HCT116 (cell line): Measurements from ENCODE around the gene ORMDL3. TPM values are rescaled to one million over a fixed set of nuclear protein-coding genes. Genes with fewer than 3 reads are reported as not detected.

Experiments used
- ATAC-seq: fragments of 200-7000 bp; cut with Tn5 transposase; 2 replicates; pipeline ENCODE4 v1.9.1; 2020; ENCODE audit warnings: mild to moderate bottlenecking, moderate library complexity
- BruUV-seq: library from RNA; stranded (reverse); fragments of 400-500 nt; replicated peaks from 2 replicates; lab custom pipeline; 2021; lab: Mats Ljungman, UMichigan
- CTCF ChIA-PET: fragments of 300-600 bp; sonication (Branson Sonifier 250); formaldehyde crosslinking; loops from one replicate; lab custom pipeline; 2021; ENCODE audit warnings: antibody characterized with exemption; lab: Charles Lee
- POLR2A ChIA-PET: fragments of 300-600, 350-600 bp; sonication (Branson Sonifier 250); formaldehyde crosslinking; loops from one replicate; lab custom pipeline; 2021; ENCODE audit warnings: antibody characterized with exemption; lab: Charles Lee
- RAD21 ChIA-PET, 2 experiments: fragments of 300-600 bp; sonication (Branson Sonifier 250); formaldehyde crosslinking; loops; one replicate each; lab custom pipeline; 2023; ENCODE audit warnings: low total read pairs in 2 of 2; ENCODE audit not compliant: uncharacterized antibody in 2 of 2, unreplicated experiment in 2 of 2, low non-redundant PET in 1 of 2; lab: Charles Lee
- DNase-seq: peaks from one replicate; pipeline ENCODE4 v3.0.0-alpha.2; 2010; ENCODE audit warnings: low read depth, low spot score
- H2AFZ ChIP-seq: fragments of 200-600 bp; shearing (Covaris generic), sonication (generic); 2 replicates; pipeline ENCODE4 v1.6.1; 2017; ENCODE audit warnings: low read depth, mixed run types, mixed read lengths, antibody characterized with exemption, low read length; ENCODE audit not compliant: poor library complexity, severe bottlenecking
- H3K27ac ChIP-seq: 2 replicates; pipeline ENCODE4 v1.5.1; 2012; ENCODE audit warnings: low read depth, low read length
- H3K27me3 ChIP-seq: fragments of 200-600 bp; sonication (generic); 2 replicates; pipeline ENCODE4 v1.6.1; 2016; ENCODE audit warnings: mixed run types, low read length, mixed read lengths; ENCODE audit not compliant: insufficient read depth
- H3K36me3 ChIP-seq, 2 experiments: fragments of 200-500 bp in 1 of 2; fragments of 200-600 bp in 1 of 2; sonication (Bioruptor generic) in 1 of 2; sonication (generic) in 1 of 2; 2 replicates each; pipeline versions ENCODE4 v1.5.1 to v1.6.1; 2014 to 2016; ENCODE audit warnings: low read length in 2 of 2, inconsistent platforms in 1 of 2, mixed read lengths in 1 of 2, mixed run types in 1 of 2; ENCODE audit not compliant: insufficient read depth in 2 of 2, control insufficient read depth in 1 of 2
- H3K4me1 ChIP-seq, 2 experiments: fragments of 200-600 bp in 1 of 2; sonication (generic) in 1 of 2; 2 replicates each; pipeline versions ENCODE4 v1.5.1 to v1.6.1; 2012 to 2017; ENCODE audit warnings: low read length in 2 of 2, inconsistent platforms in 1 of 2, mild to moderate bottlenecking in 1 of 2, mixed read lengths in 1 of 2, mixed run types in 1 of 2, moderate library complexity in 1 of 2; ENCODE audit not compliant: insufficient read depth in 2 of 2, control insufficient read depth in 1 of 2
- H3K4me2 ChIP-seq: fragments of 200-600 bp; sonication (generic); 2 replicates; pipeline ENCODE4 v1.6.1; 2017; ENCODE audit warnings: mixed run types, low read length, mixed read lengths
- H3K4me3 ChIP-seq, 2 experiments: fragments of 200-600 bp in 1 of 2; sonication (generic) in 1 of 2; replicated peaks in 1 of 2; 2 replicates each; pipeline ENCODE4 v1.5.1; 2011 to 2016; ENCODE audit warnings: low read length in 2 of 2, control low read depth in 1 of 2, low read depth in 1 of 2, mild to moderate bottlenecking in 1 of 2, mixed read lengths in 1 of 2, mixed run types in 1 of 2
- H3K79me2 ChIP-seq: fragments of 200-600 bp; sonication (generic); 2 replicates; pipeline ENCODE4 v1.6.1; 2017; ENCODE audit warnings: mild to moderate bottlenecking, mixed run types, low read length, moderate library complexity, mixed read lengths; ENCODE audit not compliant: insufficient read depth
- H3K9ac ChIP-seq: fragments of 200-600 bp; sonication (generic); 2 replicates; pipeline ENCODE4 v1.6.1; 2016; ENCODE audit warnings: low read length, mixed read lengths
- H3K9me2 ChIP-seq: fragments of 200-600 bp; sonication (generic), shearing (Covaris generic); 2 replicates; pipeline ENCODE4 v1.6.1; 2017; ENCODE audit warnings: mixed run types, mild to moderate bottlenecking, moderate library complexity; ENCODE audit not compliant: insufficient read depth
- H3K9me3 ChIP-seq, 2 experiments: fragments of 200-500 bp in 1 of 2; fragments of 200-600 bp in 1 of 2; sonication (Bioruptor generic) in 1 of 2; sonication (generic) in 1 of 2; 2 replicates each; pipeline ENCODE4 v1.6.1; 2014 to 2017; ENCODE audit warnings: low read length in 2 of 2, mixed read lengths in 2 of 2, inconsistent platforms in 1 of 2, low read depth in 1 of 2, mild to moderate bottlenecking in 1 of 2, mixed run types in 1 of 2, moderate library complexity in 1 of 2; ENCODE audit not compliant: control insufficient read depth in 1 of 2, insufficient read depth in 1 of 2
- H4K20me1 ChIP-seq: fragments of 200-600 bp; sonication (generic), shearing (Covaris generic); 2 replicates; pipeline ENCODE4 v1.6.1; 2017; ENCODE audit warnings: mixed run types, mild to moderate bottlenecking, moderate library complexity; ENCODE audit not compliant: insufficient read depth
- CBX3 ChIP-seq: IDR thresholded peaks from 2 replicates; pipeline ENCODE4 v1.6.1; 2012; ENCODE audit warnings: low read depth
- CEBPB ChIP-seq: IDR thresholded peaks from 2 replicates; pipeline ENCODE4 v1.6.1; 2012; ENCODE audit warnings: low read depth
- CTCF ChIP-seq, 3 experiments: fragments of 200-600 bp in 1 of 3; sonication (generic) in 1 of 3; IDR thresholded peaks in 2 of 3; conservative IDR thresholded peaks in 1 of 3; 2 replicates each; pipeline ENCODE4 v1.5.1; 2012 to 2017; ENCODE audit warnings: low read depth in 2 of 3, low read length in 2 of 3, antibody characterized with exemption in 1 of 3, borderline replicate concordance in 1 of 3, control low read depth in 1 of 3, mild to moderate bottlenecking in 1 of 3, mixed read lengths in 1 of 3, mixed run types in 1 of 3, moderate library complexity in 1 of 3; ENCODE audit not compliant: insufficient read depth in 1 of 3
- EGR1 ChIP-seq: IDR thresholded peaks from 2 replicates; pipeline ENCODE4 v1.6.1; 2012; ENCODE audit warnings: low read depth
- ELF1 ChIP-seq: IDR thresholded peaks from 2 replicates; pipeline ENCODE4 v1.6.1; 2012; ENCODE audit warnings: low read depth, borderline replicate concordance
- EZH2 ChIP-seq: fragments of 200-600 bp; sonication (generic); IDR thresholded peaks from 2 replicates; pipeline ENCODE4 v1.6.1; 2017; ENCODE audit warnings: antibody characterized with exemption, mixed run types
- EZH2phosphoT487 ChIP-seq: fragments of 200-600 bp; IDR thresholded peaks from 2 replicates; pipeline ENCODE4 v1.6.1; 2018; ENCODE audit warnings: antibody characterized with exemption, borderline replicate concordance
- FOSL1 ChIP-seq: IDR thresholded peaks from 2 replicates; pipeline ENCODE4 v1.6.1; 2012; ENCODE audit warnings: low read depth
- POLR2AphosphoS5 ChIP-seq: IDR thresholded peaks from 2 replicates; pipeline ENCODE4 v1.6.1; 2011; ENCODE audit warnings: mild to moderate bottlenecking, low read depth, low read length, moderate library complexity
- REST ChIP-seq: IDR thresholded peaks from 2 replicates; pipeline ENCODE4 v1.6.1; 2012; ENCODE audit warnings: low read depth
- SIN3A ChIP-seq: IDR thresholded peaks from 2 replicates; pipeline ENCODE4 v1.6.1; 2012; ENCODE audit warnings: low read depth
- SP1 ChIP-seq: IDR thresholded peaks from 2 replicates; pipeline ENCODE4 v1.6.1; 2012; ENCODE audit warnings: low read depth
- TCF7L2 ChIP-seq: IDR thresholded peaks from 2 replicates; pipeline ENCODE4 v1.7.0; 2011; ENCODE audit warnings: borderline replicate concordance, inconsistent platforms; ENCODE audit not compliant: insufficient read depth, insufficient read length; ENCODE audit errors: extremely low read depth
- ZBTB33 ChIP-seq: IDR thresholded peaks from 2 replicates; pipeline ENCODE4 v1.6.1; 2011; ENCODE audit warnings: mild to moderate bottlenecking, low read length, moderate library complexity; ENCODE audit not compliant: insufficient replicate concordance; ENCODE audit errors: extremely low read depth
- ZNF274 ChIP-seq: fragments of 200-500 bp; sonication (Bioruptor generic); IDR thresholded peaks from 2 replicates; pipeline ENCODE4 v1.6.1; 2014; ENCODE audit warnings: mild to moderate bottlenecking, low read depth, low read length, inconsistent platforms
- intact Hi-C: fragments of 100-400 bp; cut with micrococcal nuclease; formaldehyde crosslinking; loops from 2 replicates; pipeline ENCODE4 v1.10.0; 2022
- total RNA-seq: library from RNA; stranded (reverse); gene quantifications from one replicate; pipeline ENCODE4 v1.2.1, GENCODE V29; 2021; ENCODE audit not compliant: unreplicated experiment
- TF ChIP-seq, protein P1 (sequence below): IDR thresholded peaks from 2 replicates; pipeline ENCODE4 v1.6.1; 2012
- TF ChIP-seq, protein P2 (sequence below): IDR thresholded peaks from 2 replicates; pipeline ENCODE4 v1.6.1; 2012

The ORMDL3 gene
- total RNA-seq, 1 experiment from 2014 or later, result 46.9 TPM

GRCh38 chr17:39943702-39944392 is 16.4 kb upstream of the ORMDL3 start:
- DNase-seq, result no peak
- RAD21 ChIA-PET, result no interaction called here
- H3K4me3 ChIP-seq, result no peak overlapping the region
- no peaks in the 10 kb centered on the region for H4K20me1 ChIP-seq
- CTCF ChIA-PET, result no interaction called here
- H3K27me3 ChIP-seq, result no peaks in the 10 kb centered on the region
- no peak for TF ChIP-seq ZBTB33
- no peak for TF ChIP-seq ELF1
- no peak for TF ChIP-seq CEBPB
- no peak for TF ChIP-seq CTCF (IDR thresholded peaks at IDR 0.05 in 2 of 3, conservative IDR thresholded peaks at IDR 0.05 in 1 of 3; ENCODE audit: borderline replicate concordance in 1 of 3, insufficient read depth in 1 of 3, low read depth in 2 of 3, low read length in 2 of 3)
- no peak for TF ChIP-seq SIN3A
- TF ChIP-seq CBX3, result no peak
- TF ChIP-seq, protein P1, sequence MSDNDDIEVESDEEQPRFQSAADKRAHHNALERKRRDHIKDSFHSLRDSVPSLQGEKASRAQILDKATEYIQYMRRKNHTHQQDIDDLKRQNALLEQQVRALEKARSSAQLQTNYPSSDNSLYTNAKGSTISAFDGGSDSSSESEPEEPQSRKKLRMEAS, result no peak
- TF ChIP-seq POLR2AphosphoS5, result no peak
- no peak for TF ChIP-seq EZH2
- no peak for TF ChIP-seq EGR1
- no peak for TF ChIP-seq SP1
- TF ChIP-seq, protein P2, sequence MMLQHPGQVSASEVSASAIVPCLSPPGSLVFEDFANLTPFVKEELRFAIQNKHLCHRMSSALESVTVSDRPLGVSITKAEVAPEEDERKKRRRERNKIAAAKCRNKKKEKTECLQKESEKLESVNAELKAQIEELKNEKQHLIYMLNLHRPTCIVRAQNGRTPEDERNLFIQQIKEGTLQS, result no peak
- TF ChIP-seq FOSL1, result no peak
- TF ChIP-seq EZH2phosphoT487, result no peak
- no peak for TF ChIP-seq TCF7L2
- TF ChIP-seq ZNF274, result no peak
- TF ChIP-seq REST, result no peak
- no peak overlapping the region for H2AFZ ChIP-seq
- POLR2A ChIA-PET, result no interaction called here
- H3K36me3 ChIP-seq, result no peaks in the 10 kb centered on the region
- H3K4me2 ChIP-seq, result no peak overlapping the region
- intact Hi-C loops, result no loop called here
- H3K9me3 ChIP-seq, result no peaks in the 10 kb centered on the region
- no peak overlapping the region for H3K9ac ChIP-seq
- ATAC-seq, result no peak
- no peaks in the 10 kb centered on the region for H3K9me2 ChIP-seq
- H3K79me2 ChIP-seq, result no peaks in the 10 kb centered on the region
- H3K4me1 ChIP-seq, result peaks cover 5 to 6% of the 10 kb centered on the region in 2 experiments; a peak in 2 of 4 replicates
- no TSS peak for BruUV-seq
- no peak overlapping the region for H3K27ac ChIP-seq
